ENCODE measurements around the gene KIF5C.

- no peak for TF ChIP-seq MED8 (CRISPR knock-in tag; IDR thresholded peaks at IDR 0.05; ENCODE audit: insufficient replicate concordance)
- TF ChIP-seq CTCF (CRISPR knock-in tag; IDR thresholded peaks at IDR 0.05): no peak
- no peak for TF ChIP-seq MAX (IDR thresholded peaks at IDR 0.05)
- no peak for TF ChIP-seq SALL2 (CRISPR knock-in tag; IDR thresholded peaks at IDR 0.05)
- TF ChIP-seq ETV6 (CRISPR knock-in tag; conservative IDR thresholded peaks at IDR 0.05): no peak
- TF ChIP-seq HNRNPL (IDR thresholded peaks at IDR 0.05; ENCODE audit: low read depth, low read length): no peak
- no peak for TF ChIP-seq ZFP1 (CRISPR knock-in tag; IDR thresholded peaks at IDR 0.05)
- TF ChIP-seq RNF219 (CRISPR knock-in tag; IDR thresholded peaks at IDR 0.05): no peak
- TF ChIP-seq U2AF1 (optimal IDR thresholded peaks at IDR 0.05; ENCODE audit: low read depth, low read length): no peak
- TF ChIP-seq ZNF430 (CRISPR knock-in tag; IDR thresholded peaks at IDR 0.05): no peak
- no peak for TF ChIP-seq ZNF274 (CRISPR knock-in tag; IDR thresholded peaks at IDR 0.05)
Observed at GRCh38 chr2:148880636-148881035, 5.6 kb downstream of the KIF5C start.
